Thyroid gland (tissue), 4 donors: Measurements from ENCODE around the gene HTD2.

Experiments
- CTCF ChIP-seq, 6 experiments: fragments of 200-600 bp in 3 of 6; fragments of 450-650 bp in 3 of 6; sonication (generic) in 3 of 6; IDR thresholded peaks; one replicate each; pipeline ENCODE4 v1.5.1; 2016 to 2019; ENCODE audit warnings: antibody characterized with exemption in 6 of 6, mild to moderate bottlenecking in 2 of 6, inconsistent platforms in 1 of 6, moderate library complexity in 1 of 6
- POLR2A ChIP-seq, 2 donors: fragments of 450-650 bp; IDR thresholded peaks; one replicate each; pipeline ENCODE4 v1.6.1; 2017; ENCODE audit warnings: antibody characterized with exemption in 2 of 2, mild to moderate bottlenecking in 2 of 2, moderate library complexity in 1 of 2

GRCh38 chr3:58331593-58332152, 25.4 kb downstream of the HTD2 start:
- TF ChIP-seq CTCF (IDR thresholded peaks at IDR 0.05) (no peak), POLR2A (IDR thresholded peaks at IDR 0.05) (no peak)
